Smooth muscle cell (in vitro differentiated cells): Measurements from ENCODE around the gene EVA1B. TPM values are rescaled to one million over a fixed set of nuclear protein-coding genes. Genes with fewer than 3 reads are reported as not detected.

Experiments used
- DNase-seq: peaks from one replicate; lab custom pipeline; 2025; ENCODE audit not compliant: unreplicated experiment; lab: John Stamatoyannopoulos, UW
- H2AFZ ChIP-seq: fragments of 200-600 bp; sonication (generic); 2 replicates; pipeline ENCODE4 v1.6.0; 2016; ENCODE audit warnings: antibody characterized with exemption, low read depth, mild to moderate bottlenecking
- H3F3A ChIP-seq: fragments of 200-600 bp; sonication (generic); 2 replicates; pipeline ENCODE4 v1.6.0; 2017; ENCODE audit warnings: antibody characterized with exemption, low read depth
- H3K27ac ChIP-seq: fragments of 200-600 bp; sonication (generic); 2 replicates; pipeline ENCODE4 v1.5.1; 2016; ENCODE audit warnings: low read depth, mild to moderate bottlenecking
- H3K27me3 ChIP-seq: fragments of 200-600 bp; sonication (generic); 2 replicates; pipeline ENCODE4 v1.6.1; 2016; ENCODE audit warnings: low read depth, mild to moderate bottlenecking
- H3K36me3 ChIP-seq: fragments of 200-600 bp; sonication (generic); 2 replicates; pipeline ENCODE4 v1.5.1; 2016; ENCODE audit warnings: low read depth
- H3K4me1 ChIP-seq: fragments of 200-600 bp; sonication (generic); 2 replicates; pipeline ENCODE4 v1.5.1; 2016; ENCODE audit warnings: low read depth
- H3K4me2 ChIP-seq: fragments of 200-600 bp; sonication (generic); 2 replicates; pipeline ENCODE4 v1.6.0; 2016; ENCODE audit warnings: mild to moderate bottlenecking
- H3K4me3 ChIP-seq: fragments of 200-600 bp; sonication (generic); 2 replicates; pipeline ENCODE4 v1.5.1; 2016; ENCODE audit warnings: mild to moderate bottlenecking
- H3K79me2 ChIP-seq: fragments of 200-600 bp; sonication (generic); 2 replicates; pipeline ENCODE4 v1.6.0; 2016; ENCODE audit warnings: low read depth, mild to moderate bottlenecking
- H3K9ac ChIP-seq: fragments of 200-600 bp; sonication (generic); 2 replicates; pipeline ENCODE4 v1.6.0; 2016; ENCODE audit warnings: low read depth
- H3K9me3 ChIP-seq: fragments of 200-600 bp; sonication (generic); replicated peaks from 2 replicates; pipeline ENCODE4 v1.5.1; 2016; ENCODE audit warnings: low read depth
- H4K20me1 ChIP-seq: fragments of 200-600 bp; sonication (generic); 2 replicates; pipeline ENCODE4 v1.6.0; 2016; ENCODE audit warnings: low read depth
- WGBS: methylation state at CpG from one replicate; pipeline ENCODE4 v1.1.7; 2016; ENCODE audit warnings: low lambda C conversion rate; 5-methylcytosine and 5-hydroxymethylcytosine counted together
- polyA plus RNA-seq: library from polyadenylated mRNA; unstranded; fragments of >200 nt; fragmentation: Nextera tagmentation; extraction: Ambion mirVana; gene quantifications from 2 replicates; pipeline ENCODE4 v1.2.1, GENCODE V29; 2016
- total RNA-seq: library from RNA; depleted of rRNA; stranded (reverse); fragments of >200 nt; gene quantifications from 2 replicates; pipeline ENCODE4 v1.2.3, GENCODE V29; 2014
- TF ChIP-seq, protein P1 (sequence below): fragments of 200-600 bp; sonication (generic); IDR thresholded peaks from 2 replicates; pipeline ENCODE4 v1.5.1; 2017; ENCODE audit warnings: borderline replicate concordance, mild to moderate bottlenecking, antibody characterized with exemption; ENCODE audit not compliant: insufficient read depth, poor library complexity, severe bottlenecking

The EVA1B gene
- total and polyA plus RNA-seq, 2 experiments from 2014 or later = 88.7 to 164 TPM

DNA sequence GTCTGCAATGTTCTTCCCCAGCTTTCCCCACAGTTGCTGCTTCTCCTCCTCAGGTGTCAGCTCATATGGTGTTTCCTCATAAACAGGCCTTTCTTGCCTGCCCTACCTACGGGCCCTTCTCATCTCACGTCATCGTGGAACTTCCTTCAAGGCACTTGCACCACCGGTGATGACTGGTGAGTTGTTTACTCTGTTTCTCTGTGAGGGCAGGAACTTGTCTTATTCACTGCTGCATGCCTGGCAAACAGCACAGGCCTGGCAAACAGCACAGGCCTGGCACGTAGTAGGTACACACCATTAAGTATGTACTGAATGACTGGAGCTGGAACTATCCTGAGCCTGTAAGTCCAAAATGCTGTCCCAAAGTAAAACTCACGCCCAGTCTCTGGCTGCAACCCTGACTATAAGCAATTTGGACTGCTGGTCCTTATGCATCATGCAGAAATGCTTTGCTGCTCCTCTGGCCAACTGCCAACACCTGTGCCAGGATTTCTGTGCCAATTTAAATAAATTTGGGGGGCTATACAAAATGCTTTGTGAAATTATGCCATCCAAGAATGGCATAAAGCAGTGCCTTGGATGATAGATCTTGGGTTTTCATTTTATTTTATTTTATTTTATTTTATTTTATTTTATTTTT lies 36.6 kb upstream of the EVA1B start:
- no peak for DNase-seq
- peak overlapping the region; percentile 31 for H3K27ac ChIP-seq
- TF ChIP-seq, protein P1, sequence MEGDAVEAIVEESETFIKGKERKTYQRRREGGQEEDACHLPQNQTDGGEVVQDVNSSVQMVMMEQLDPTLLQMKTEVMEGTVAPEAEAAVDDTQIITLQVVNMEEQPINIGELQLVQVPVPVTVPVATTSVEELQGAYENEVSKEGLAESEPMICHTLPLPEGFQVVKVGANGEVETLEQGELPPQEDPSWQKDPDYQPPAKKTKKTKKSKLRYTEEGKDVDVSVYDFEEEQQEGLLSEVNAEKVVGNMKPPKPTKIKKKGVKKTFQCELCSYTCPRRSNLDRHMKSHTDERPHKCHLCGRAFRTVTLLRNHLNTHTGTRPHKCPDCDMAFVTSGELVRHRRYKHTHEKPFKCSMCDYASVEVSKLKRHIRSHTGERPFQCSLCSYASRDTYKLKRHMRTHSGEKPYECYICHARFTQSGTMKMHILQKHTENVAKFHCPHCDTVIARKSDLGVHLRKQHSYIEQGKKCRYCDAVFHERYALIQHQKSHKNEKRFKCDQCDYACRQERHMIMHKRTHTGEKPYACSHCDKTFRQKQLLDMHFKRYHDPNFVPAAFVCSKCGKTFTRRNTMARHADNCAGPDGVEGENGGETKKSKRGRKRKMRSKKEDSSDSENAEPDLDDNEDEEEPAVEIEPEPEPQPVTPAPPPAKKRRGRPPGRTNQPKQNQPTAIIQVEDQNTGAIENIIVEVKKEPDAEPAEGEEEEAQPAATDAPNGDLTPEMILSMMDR = no peak

DNA sequence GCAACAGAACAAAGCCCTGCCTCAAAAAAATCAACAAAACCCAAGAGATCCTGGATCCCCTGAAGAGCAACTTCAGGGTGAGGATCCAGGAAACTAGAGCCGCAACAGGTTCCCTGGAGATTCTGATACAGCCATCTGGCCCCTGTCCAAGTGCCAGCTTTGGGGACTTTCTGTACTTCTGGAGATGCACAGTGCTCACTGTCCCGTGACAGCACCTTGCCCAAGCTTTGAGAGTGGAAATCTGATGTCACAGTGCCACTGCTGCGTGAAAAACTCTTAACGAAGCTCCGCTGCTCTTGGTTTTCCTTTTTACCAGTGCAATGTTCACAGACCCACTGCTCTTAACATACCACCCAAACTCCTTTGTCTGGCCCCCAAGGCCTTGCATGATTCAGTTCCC lies 35.9 kb upstream of the EVA1B start:
- peak overlapping the region; percentile 31 for H3K27ac ChIP-seq
- 94% methylated on average over 5 of the region's 5 CpGs for WGBS
- no peak overlapping the region for H3K4me3 ChIP-seq
- peaks cover 4% of the 10 kb centered on the region for H3K36me3 ChIP-seq
- peaks cover 60% of the 10 kb centered on the region for H3K79me2 ChIP-seq
- H3K4me1 ChIP-seq = no peaks in the 10 kb centered on the region
- no peaks in the 10 kb centered on the region for H3K27me3 ChIP-seq
- H3F3A ChIP-seq = no peaks in the 10 kb centered on the region
- no peak overlapping the region for H3K4me2 ChIP-seq
- no peak overlapping the region for H2AFZ ChIP-seq
- no peak for DNase-seq
- TF ChIP-seq, protein P1 = no peak
- no peak overlapping the region for H3K9ac ChIP-seq
- no peaks in the 10 kb centered on the region for H3K9me3 ChIP-seq
- H4K20me1 ChIP-seq = peaks cover 9% of the 10 kb centered on the region

More for the DNA sequence above, 36.6 kb upstream of the EVA1B start:
- no peak overlapping the region for H3K9ac ChIP-seq
- 89% methylated on average over 6 of the region's 6 CpGs for WGBS
- H4K20me1 ChIP-seq = peaks cover 9% of the 10 kb centered on the region
- no peak overlapping the region for H3K4me3 ChIP-seq
- H3F3A ChIP-seq = no peaks in the 10 kb centered on the region
- peaks cover 60% of the 10 kb centered on the region for H3K79me2 ChIP-seq
- H3K9me3 ChIP-seq = no peaks in the 10 kb centered on the region
- no peak overlapping the region for H2AFZ ChIP-seq
- H3K4me2 ChIP-seq = no peak overlapping the region
- peaks cover 4% of the 10 kb centered on the region for H3K36me3 ChIP-seq
- no peaks in the 10 kb centered on the region for H3K4me1 ChIP-seq
- no peaks in the 10 kb centered on the region for H3K27me3 ChIP-seq

DNA sequence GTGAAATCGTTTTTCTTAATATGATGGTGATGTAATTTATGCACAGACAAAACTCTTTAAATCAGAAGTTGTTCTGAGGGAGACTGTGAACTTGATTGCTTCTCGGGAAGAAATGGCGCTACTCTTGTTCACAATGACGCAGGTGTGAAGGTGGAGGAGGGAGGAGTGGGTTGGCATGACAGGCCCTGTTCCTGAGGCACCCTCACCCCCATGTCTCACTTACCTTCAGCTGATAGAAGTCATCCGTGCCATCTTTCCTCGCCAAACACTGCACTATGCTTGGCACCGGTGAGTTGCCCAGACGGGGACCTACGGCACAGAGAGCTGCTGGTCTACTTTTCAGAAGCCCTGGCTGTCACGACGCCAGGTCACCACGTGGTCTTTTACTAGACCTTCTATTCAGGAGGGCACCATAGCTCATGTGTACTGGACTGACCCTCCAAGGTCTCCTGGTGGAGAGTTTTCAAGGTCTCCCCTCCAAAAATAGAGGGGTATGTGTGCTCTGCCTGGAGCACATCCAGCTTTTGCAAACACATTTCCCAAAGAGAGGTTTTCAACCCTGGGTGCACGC lies 35.2 kb upstream of the EVA1B start:
- no peak overlapping the region for H2AFZ ChIP-seq
- DNase-seq = no peak

More for the DNA sequence above, 35.2 kb upstream of the EVA1B start:
- Histone ChIP-seq H3K9ac (no peak overlapping the region), H3K4me3 (no peak overlapping the region), H3K4me2 (no peak overlapping the region), H3F3A (no peaks in the 10 kb centered on the region), H3K27me3 (no peaks in the 10 kb centered on the region), H3K9me3 (no peaks in the 10 kb centered on the region), H4K20me1 (peaks cover 9% of the 10 kb centered on the region), H3K36me3 (peaks cover 4% of the 10 kb centered on the region), H3K4me1 (no peaks in the 10 kb centered on the region), H3K27ac (no peak overlapping the region), H3K79me2 (peaks cover 56% of the 10 kb centered on the region)
- 97% methylated on average over 13 of the region's 13 CpGs for WGBS
- TF ChIP-seq, protein P1 = no peak
